Measurements from ENCODE around the gene PMS1.
A peak's percentile ranks its signal among the peaks of the same experiment; 100 is the strongest.

- peak in 2 of 3 experiments; percentile 22 to 39 for TF ChIP-seq CTCF (IDR thresholded peaks at IDR 0.05)
- TF ChIP-seq POLR2A (IDR thresholded peaks at IDR 0.05) = peak; percentile 18
These were observed 21.5 kb upstream of the PMS1 start, which contains the start of gene OSGEPL1 for GRCh38 chr2:189762551-189763298.

Data from testis (tissue), 2 donors.